DOHH2 (cell line): ENCODE data around the gene FAM149B1.

Experiments
- EZH2phosphoT487 ChIP-seq: fragments of 200-600 bp; sonication (generic); IDR thresholded peaks from 2 replicates; pipeline ENCODE4 v1.6.1; 2017; ENCODE audit warnings: borderline replicate concordance, mild to moderate bottlenecking, antibody characterized with exemption, low read length, moderate library complexity, mixed read lengths
- TF ChIP-seq, protein P1 (sequence below): fragments of 200-600 bp; sonication (generic); IDR thresholded peaks from one replicate; pipeline ENCODE4 v1.5.1; 2014; ENCODE audit warnings: antibody characterized with exemption, mild to moderate bottlenecking, low read depth, low read length; ENCODE audit not compliant: poor library complexity, severe bottlenecking

- TF ChIP-seq EZH2phosphoT487: no peak
- TF ChIP-seq, protein P1, sequence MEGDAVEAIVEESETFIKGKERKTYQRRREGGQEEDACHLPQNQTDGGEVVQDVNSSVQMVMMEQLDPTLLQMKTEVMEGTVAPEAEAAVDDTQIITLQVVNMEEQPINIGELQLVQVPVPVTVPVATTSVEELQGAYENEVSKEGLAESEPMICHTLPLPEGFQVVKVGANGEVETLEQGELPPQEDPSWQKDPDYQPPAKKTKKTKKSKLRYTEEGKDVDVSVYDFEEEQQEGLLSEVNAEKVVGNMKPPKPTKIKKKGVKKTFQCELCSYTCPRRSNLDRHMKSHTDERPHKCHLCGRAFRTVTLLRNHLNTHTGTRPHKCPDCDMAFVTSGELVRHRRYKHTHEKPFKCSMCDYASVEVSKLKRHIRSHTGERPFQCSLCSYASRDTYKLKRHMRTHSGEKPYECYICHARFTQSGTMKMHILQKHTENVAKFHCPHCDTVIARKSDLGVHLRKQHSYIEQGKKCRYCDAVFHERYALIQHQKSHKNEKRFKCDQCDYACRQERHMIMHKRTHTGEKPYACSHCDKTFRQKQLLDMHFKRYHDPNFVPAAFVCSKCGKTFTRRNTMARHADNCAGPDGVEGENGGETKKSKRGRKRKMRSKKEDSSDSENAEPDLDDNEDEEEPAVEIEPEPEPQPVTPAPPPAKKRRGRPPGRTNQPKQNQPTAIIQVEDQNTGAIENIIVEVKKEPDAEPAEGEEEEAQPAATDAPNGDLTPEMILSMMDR: no peak
These were observed 31.3 kb upstream of the FAM149B1 start for GRCh38 chr10:73136627-73137026.
